Uterus (tissue), 2 donors: ENCODE data around the gene ACO2.

ENCODE experiments used
- CTCF ChIP-seq, 4 experiments: fragments of 200-600 bp in 2 of 4; fragments of 450-650 bp in 2 of 4; sonication (generic) in 2 of 4; IDR thresholded peaks; one replicate each; pipeline ENCODE4 v1.5.1; 2016 to 2019; ENCODE audit warnings: antibody characterized with exemption in 4 of 4, mild to moderate bottlenecking in 2 of 4, moderate library complexity in 1 of 4
- POLR2A ChIP-seq, 2 donors: fragments of 450-650 bp; IDR thresholded peaks; one replicate each; pipeline ENCODE4 v1.6.1; 2016; ENCODE audit warnings: antibody characterized with exemption in 2 of 2, mild to moderate bottlenecking in 1 of 2, moderate library complexity in 1 of 2

GRCh38 chr22:41540365-41540764 is 71.4 kb downstream of the ACO2 start:
- no peak for TF ChIP-seq POLR2A (IDR thresholded peaks at IDR 0.05)
- no peak for TF ChIP-seq CTCF (IDR thresholded peaks at IDR 0.05)
